ENCODE measurements around the gene TMPRSS6.
"Not testable (repeated sequence)": the region's sequence is repeated elsewhere in the genome, so short reads cannot be mapped to it uniquely, and the experiment has no call there.

TMPRSS6 gene

DNA sequence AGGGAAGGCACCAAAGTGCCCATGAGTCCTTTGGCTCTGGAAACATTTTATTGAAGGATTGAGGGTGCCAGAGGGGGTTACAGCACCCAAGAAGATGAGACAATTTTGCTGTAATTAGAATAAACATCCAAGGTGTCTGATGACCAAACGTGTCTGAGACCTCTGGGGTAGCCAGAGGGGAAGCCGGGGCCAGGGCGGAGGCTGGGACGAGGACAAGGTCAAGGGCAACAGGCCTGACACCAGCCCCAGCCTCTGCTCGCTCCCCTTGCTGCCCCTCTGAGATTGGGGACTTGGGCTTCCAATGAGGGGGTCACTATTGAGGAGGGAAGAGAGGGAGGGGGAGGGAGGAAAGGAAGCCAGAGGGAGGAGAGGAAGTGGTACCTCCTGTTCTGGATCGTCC is 25.6 kb downstream of the TMPRSS6 start:
- DNase-seq: no peak

DNA sequence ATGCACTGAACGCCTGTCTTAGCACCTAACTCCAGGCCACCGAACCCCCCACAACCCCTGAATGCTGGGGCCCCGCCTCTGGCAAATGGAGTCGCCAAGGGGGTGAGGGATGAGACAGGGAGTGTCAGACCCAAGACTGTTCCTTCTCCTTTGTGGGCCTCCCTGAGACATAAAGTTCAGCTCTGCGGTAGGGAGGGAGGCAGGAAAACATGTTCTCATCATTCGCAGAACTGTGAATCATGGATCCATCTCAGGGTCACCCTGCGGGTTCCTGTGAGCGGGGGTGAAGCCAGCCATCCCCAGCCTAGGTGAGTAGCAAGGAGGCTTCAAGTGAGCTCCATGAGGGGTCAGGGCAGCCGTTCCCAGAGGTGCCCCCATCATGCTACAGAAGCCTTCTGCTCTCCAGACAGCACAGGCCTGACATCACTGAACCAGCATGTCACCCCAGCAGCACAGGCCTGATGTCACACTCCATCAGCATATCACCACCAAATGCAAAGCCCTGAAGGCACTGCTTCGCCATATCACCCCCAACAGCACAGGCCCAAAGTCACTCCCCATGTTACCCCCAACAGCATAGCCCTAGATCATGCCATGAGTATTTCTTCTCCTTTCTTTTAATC is 27.2 kb downstream of the TMPRSS6 start:
- no peak for DNase-seq

DNA sequence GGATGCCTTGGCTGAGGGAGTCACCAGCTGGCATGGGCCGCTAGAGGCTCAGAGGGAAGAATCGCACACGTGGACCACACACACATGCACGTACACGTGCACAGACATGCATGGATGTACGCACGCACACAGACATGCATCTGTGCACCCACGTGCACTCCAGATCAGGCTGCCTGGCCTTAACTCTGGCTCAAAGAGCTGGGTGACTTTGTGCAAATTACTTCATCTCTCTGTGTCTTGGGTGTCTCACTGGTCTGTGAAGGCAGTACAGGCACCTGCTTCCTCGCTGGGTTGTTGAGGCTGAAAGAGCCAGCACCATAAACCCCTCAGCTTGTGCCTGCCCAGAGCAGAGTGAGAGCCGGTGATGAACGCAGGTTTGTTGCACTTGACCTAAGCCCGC is 28.7 kb downstream of the TMPRSS6 start:
- DNase-seq: no peak

DNA sequence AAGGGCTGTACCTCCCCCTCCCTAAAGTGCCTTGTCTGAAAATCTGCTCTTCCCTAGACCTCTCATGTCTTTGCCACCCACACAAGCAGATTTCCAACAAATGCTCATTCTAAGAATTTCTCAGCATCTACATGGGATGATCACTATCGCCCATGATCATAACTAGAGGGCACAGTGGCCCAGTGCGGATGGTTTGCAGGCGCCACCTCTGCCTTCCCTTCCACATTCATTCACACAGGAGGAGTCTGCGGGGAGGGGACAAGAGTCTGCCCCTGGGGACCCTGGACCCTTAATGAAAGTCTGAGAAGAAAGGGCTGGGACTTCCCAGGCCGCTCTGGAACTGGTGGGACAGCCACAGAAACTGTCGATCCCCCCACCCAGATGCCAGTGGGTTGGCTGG is 29.1 kb downstream of the TMPRSS6 start:
- DNase-seq: no peak

DNA sequence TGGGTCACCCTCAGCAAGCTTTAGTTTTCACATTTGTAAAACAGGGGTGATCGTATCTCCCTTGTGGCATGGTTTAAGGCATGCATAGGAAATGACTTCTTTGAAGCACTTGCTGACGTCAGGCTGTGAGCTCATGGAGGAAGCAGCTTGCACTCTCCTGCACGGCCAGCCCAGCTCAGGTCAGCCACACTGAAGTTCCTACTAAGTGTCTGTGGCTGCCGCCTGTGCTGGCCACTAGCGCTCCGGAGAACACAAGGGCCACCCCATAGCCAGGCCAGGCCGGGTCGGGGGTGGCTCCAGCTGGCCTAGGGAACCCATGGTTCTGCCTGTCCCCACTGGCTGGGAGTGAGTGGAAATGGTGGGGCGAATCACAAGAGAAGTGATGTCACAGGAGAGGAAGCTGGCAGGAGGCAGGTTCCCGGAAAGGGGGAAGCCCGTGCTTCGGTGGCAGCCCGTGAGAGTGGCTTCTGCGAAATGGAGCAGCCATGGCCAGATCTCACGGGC is 29.8 kb downstream of the TMPRSS6 start:
- DNase-seq: peak; percentile 9

DNA sequence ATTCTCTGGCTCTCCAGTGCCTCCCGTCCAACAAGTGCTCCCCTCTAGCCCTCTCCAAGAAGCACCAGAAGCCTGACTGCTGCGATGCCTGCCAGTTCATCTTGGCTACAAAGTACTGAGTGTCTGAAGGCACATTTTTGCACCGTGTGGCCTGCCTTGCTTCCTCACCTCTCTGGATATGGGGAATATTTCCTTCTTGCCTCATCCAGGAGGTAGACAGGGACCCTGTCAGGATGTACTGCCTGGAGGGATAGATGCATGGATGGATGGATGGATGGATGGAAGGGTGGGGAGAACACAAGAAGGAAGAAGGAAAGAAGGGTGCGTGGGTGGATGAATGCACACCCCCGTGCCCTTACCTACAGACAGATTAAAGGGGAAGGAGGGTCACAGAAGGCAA is 30.4 kb downstream of the TMPRSS6 start:
- no peak for DNase-seq

DNA sequence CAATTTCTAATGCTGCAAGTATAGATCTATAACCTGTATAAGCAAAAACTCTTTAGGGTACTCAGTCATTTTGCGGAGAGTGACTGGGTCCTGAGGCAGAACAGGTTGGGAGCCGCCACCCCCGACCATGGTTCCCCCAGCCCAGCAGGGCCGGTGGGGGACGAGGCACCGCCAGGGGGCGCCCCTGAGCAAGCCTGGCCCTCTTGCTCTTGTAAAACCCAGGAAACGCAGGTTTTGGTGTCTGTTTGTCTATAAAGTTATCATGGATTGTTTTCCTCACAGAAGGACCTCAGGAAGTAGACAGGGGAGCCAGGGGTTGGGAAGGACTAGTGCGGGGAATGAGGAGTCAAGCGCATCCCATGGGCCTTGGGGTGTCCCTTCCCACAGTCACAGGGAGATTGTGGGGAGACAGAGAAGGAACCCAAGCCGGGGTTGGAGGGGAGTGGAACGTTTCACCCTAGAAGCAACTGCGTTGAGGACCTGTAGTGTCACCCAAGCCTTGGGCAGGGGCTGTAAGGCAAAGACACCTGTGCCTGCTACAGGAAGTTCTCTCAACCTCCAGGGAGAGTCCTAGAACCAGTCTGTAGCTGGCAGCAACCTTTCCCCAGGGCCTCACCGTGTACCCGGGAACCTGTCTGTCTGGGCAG is 31.6 kb downstream of the TMPRSS6 start:
- peak; percentile 17 for DNase-seq

DNA sequence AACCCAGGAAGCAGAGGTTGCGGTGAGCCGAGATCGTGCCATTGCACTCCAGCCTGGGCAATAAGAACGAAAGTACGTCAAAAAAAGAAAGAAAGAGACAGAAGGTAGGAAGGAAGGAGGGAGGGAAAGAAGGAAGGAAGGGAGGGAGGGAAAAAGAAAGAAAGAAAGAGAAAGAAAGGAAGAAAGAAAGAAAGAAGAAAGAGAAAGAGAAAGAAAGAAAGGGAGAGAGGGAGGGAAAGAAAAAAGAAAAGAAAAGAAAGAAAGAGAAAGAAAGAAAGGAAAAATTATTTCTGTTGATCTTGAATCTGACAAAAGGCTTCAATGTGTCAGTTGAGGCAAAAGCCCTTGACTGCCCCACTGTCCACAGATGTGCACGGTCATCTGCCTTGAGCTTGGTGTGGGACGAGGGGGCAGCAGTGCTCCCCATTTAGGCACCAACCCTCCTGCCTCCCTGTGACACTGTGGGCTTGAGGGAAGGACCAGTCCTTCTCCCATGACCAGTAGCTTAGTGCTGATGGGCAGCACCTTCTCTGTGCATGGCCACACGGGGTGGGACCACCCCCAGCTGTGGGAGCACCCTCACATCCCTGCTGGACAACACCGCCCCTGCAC is 33.6 kb downstream of the TMPRSS6 start:
- DNase-seq: no peak

DNA sequence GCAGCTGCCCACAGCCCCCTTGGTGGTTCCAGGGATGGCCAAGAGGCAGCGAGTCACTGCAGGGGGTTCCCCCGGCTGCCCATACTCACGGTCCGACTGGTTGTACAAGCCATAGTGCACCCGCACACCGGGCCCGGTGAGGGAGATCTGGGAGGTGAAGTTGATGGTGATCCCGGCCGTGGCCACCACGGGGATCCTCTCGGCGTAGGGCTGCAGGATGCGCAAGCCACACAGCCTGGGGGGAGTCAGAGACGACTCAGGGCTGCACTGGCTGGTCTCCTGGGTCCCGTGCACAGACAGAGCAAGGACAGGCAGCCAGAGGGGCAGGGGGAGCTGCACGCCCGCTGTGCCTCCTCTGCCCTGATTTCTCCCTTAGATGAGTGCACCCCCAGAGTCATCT is 34.5 kb downstream of the TMPRSS6 start:
- DNase-seq: no peak

DNA sequence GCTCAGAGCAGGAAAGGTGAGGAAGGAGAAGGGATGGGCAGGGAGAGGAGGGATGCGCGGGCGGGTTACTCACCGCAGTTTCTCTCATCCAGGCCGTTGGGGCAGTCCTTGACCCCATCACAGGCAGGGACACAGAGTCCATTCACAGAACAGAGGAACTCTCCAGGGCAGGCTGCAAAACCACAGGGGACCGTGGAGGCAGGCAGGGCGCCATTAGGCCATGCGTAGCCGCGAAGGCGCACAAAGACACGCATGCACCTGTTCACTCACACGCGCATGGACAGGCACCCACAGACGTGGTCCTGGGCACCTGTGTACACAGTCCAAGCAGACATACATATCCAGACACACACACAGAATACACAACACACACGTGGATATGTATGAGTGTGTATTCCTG is 35.0 kb downstream of the TMPRSS6 start:
- no peak for DNase-seq

DNA sequence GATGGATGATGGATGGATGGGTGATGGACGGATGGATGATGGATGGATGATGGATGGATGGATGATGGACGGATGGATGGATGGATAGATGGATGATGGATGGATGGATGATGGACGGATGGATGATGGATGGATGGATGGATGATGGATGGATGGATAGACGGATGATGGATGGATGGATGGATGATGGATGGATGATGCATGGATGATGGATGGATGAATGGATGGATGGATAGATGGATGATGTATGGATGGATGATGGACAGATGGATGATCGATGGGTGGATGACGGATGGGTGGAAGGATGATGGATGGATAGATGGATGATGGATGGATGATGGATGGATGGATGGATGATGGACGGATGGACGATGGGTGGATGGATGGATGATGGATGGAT is 36.8 kb downstream of the TMPRSS6 start:
- no peak for DNase-seq

DNA sequence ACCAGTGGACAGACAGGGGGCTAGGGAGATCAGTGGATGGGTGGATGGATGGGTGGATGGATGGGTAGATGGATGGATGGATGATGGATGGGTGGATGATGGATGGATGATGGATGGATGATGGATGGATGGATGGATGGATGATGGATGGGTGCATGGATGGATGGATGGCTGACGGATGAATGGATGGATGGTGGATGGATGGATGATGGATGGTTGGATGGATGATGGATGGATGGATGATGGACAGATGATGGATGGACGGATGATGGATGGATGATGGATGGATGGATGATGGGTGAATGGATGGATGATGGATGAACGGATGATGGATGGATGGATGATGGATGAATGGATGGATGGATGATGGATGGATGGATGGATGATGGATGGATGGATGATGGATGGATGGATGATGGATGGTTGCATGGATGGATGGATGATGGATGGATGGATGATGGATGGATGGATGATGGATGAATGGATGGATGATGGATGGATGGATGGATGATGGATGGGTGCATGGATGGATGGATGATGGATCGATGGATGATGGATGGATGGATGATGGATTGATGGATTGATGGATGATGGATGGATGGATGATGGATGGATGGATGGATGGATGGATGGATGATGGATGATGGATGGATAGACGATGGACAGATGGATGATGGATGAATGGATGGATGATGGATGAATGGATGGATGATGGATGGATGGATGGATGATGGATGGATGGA is 37.5 kb downstream of the TMPRSS6 start:
- not testable (repeated sequence) for DNase-seq

DNA sequence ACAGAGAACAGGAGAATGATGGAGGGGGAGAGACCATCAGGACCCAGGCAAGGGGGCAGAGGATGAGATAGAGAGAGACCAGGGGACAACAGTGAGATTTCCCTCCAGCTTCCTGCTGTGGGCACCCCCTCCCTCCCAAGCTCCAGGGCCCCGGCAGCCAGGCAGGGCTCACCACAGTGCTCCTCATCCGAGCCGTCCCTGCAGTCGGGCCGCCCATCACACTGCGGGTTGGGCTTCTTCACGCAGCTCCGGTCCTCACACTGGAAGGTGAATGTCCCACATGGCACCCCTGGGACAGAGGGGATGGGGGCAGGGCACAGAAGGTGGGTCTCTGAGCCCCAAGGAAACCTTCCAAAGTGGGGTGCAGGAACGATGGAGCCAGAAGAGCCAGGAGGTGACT is 38.8 kb downstream of the TMPRSS6 start:
- DNase-seq: no peak

DNA sequence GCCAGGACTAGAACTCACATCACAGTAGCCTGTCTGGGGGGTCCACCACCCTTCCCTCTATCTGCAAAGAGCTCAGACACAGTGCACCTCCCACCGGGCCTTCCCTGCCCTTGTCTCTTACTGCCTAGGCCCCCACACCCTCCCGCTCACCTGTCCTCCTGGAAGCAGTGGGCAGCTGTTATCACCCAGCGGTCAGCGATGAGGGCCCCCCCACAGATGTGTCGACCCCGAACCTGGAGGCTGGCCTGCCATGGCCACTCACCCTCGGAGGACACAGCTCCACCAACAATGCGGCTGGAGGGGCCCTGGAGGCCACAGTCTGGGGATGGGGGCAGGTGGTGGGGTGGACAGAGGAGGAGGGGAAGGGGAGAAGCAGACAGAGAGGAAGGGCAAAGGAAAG is 39.2 kb downstream of the TMPRSS6 start:
- DNase-seq: no peak

DNA sequence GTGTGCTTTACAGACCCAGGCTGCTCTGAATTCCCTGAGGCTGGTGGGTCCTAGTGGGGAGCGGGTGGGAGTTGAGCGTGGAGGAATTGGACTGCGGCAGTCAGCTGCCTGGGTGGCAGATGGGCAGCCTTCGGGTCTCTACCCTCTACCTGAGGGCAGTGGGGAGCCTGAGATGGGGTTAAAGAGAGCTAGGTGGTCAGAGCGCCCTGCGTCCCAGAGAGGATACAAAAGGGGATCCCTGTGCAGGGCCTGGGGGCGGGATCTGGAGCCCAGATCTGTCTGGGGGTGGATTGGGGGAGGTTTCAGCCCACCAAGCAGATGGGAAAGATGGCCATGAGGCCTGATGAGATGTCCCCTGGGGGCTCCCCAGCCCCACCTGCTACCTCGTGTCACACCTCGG is 39.8 kb downstream of the TMPRSS6 start:
- no peak for DNase-seq

DNA sequence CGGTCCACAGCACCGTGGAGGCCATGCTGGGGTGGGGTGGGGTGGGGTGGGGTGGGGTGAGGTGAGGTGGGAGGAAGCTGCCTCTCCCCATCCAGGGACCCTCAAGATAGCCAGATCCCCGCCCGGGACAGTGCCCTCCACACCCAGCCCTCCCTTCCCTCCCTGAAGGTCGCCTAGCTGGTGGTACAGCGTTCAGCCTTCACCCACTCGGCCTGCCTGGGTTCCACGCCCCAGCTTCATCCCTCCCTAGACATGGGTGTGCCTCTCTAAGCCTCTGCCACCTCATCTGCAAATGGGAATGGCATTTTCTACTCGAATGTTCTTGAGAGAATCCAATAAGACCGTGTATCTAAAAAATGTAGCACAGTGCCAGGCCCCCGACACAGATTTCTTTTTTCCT is 40.2 kb downstream of the TMPRSS6 start:
- DNase-seq: no peak

DNA sequence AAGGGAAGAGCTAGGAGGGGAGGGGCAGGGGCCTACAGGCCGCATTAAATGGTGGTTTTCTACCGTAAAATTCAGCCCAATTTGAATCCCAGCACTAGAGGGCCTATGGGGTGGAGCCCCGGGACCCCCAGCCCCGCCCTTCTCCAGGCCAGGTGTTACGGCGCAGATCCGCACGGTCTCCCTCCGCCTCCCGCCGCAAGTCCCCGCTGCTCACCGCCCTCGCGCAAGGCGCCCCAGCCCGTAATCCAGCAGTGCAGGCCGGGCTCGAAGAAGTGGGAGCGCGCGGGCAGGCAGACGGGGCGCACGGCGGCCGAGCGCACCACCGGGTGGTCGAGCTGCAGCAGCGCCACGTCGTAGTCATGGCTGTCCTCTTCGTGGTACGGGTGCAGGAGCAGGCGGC is 40.7 kb downstream of the TMPRSS6 start:
- no peak for DNase-seq

DNA sequence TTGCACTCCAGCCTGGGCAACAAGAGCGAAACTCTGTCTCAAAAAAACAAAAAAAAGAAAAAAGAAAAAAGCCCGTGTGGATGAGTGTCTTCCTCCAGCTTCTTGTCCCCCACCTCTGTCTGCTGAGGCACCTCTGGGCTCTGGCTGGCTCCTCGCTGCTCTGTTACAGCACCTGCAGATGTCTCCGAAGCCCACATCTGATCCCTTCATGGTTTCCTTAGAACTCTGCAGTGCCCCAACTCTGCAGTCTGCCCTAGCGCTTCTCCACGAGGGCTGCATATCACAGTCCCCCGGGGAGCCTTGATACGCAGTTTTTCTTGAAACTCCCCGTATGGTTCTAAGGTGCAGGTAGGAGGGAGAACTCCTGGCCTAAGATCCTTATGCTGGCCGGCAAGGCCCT is 42.1 kb downstream of the TMPRSS6 start:
- DNase-seq: no peak

DNA sequence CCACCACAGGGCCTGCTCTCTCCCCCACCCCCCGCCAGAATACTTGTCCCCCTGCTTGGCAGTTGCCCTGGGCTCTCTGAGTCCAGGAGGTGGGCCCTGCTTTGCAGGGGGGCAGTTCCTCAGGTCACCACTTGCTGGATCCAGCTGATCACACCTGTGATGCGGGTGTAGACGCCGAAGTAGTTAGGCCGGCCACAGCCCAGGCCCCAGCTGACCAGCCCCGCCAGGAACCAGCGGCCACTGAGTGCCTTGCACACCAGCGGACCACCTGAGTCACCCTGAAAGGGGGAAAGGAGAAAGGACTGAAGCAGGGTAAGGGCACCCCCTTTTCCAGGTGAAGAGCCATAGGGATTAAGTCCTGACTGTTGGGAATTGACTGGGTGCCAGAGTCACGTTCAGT is 43.6 kb downstream of the TMPRSS6 start:
- no peak for DNase-seq

DNA sequence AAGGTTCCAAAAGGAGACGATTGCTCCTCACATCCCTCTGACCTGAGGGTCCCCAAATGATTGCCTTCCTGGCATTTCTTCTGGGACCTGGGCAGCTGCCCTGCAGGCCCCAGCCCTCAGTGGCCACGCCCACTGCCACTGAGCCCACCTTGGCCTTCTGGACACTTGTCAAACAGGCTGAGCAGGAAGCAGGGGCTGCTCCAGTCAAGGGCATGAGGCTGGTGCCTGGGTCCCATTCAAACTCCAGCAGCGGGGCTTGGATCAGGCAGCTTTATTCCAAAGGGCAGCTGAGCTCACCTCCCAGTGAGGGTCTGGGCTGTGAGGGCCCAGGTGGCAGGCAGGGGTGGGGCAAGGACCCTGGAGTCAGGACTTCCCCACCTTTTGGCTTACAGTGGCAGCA is 44.3 kb downstream of the TMPRSS6 start:
- DNase-seq: no peak

DNA sequence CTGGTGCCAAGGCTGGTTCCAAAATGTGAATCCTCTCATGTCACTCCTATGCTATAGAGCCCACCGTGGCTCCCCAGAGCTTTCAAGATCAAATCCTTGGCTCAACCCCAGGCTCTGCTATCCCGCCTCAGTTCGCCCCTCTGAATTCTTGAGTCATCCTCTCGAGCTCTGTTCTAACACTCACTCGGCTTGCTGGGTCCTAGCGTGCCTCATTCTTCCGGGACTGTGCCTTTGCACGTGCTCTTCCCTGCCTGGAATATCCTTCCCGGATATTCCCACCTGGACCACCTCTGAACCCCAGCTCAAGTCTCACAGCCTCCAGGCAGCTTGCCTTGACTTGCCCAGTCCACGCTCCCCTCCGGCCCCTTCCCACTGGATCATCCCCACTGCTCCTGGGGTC is 45.0 kb downstream of the TMPRSS6 start:
- no peak for DNase-seq

DNA sequence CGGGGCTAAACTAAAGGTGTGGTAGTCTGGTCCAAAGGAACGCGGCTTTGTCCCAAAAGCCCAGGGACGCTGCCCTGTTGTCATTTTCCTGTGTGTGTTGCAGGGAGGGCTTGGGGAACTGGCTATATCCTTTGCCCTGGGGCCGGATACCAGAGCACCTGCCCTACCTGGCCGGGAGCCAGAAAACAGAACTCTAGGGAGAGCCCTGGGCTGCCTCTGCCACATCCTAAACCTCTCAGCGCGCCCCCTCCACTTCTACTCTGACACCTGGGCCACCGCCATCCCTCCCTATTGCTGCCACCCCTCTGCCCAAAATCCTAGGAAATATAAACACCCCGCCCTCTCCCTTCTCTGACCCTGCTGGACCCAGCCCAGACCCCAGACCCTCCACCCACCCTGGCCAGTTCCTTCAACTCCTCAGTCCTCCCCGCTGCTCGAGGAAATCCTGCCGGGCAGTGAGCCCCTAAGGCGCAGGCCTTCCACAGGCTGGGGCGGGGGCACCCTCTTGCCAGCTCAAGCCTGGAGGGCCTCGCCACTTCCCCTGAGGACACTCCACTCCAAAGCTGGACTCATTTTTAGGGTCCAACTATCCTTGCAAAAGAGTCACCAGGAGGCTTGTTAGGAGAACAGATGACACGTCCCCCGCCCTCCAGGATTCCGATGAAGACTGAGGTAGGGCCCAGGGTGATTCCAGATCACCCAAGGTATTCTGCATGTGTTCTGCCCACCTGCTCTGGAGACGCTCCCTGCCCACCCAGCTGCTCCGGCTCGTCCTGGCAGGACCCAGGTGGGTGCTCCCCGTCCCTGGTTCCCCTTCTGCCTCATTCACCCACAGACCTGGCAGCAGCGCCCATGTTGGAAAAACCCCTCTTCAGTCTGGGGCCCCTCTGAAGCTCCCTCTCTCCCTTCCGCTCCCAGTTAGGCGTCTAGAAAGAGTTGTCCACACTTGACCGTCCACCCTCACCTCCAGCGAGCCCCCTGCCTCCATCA is 45.8 kb downstream of the TMPRSS6 start:
- DNase-seq: no peak

Measured in MV-4-11 (cell line).